ENCODE data around the gene FAM229B. TPM values are rescaled to one million over a fixed set of nuclear protein-coding genes. Genes with fewer than 3 reads are reported as not detected.
"Not testable (repeated sequence)": the region's sequence is repeated elsewhere in the genome, so short reads cannot be mapped to it uniquely, and the experiment has no call there.

FAM229B gene, protein sequence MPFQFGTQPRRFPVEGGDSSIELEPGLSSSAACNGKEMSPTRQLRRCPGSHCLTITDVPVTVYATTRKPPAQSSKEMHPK
- polyA plus RNA-seq (2014; cell fraction: cytosol; rRNA removed), result 17.2 and 36.2 TPM in 2 replicates
- 28.9 and 37.8 TPM in 2 replicates for polyA plus RNA-seq (2014; cell fraction: nucleus; rRNA removed)

GRCh38 chr6:112087136-112087911 lies at the start of gene FAM229B, which contains the start of gene TUBE1:
FAM229B (plus strand) TSS chr6:112087591; CDS start chr6:112099284, 11,693 bp downstream.
TUBE1 (minus strand) TSS chr6:112087482; CDS start chr6:112087434, 48 bp downstream.
- peak; percentile 97 for DNase-seq (ENCODE audit: low spot score)

GRCh38 chr6:112037783-112038216 lies 49.6 kb upstream of the FAM229B start:
- no peak for DNase-seq (ENCODE audit: low spot score)

DNA sequence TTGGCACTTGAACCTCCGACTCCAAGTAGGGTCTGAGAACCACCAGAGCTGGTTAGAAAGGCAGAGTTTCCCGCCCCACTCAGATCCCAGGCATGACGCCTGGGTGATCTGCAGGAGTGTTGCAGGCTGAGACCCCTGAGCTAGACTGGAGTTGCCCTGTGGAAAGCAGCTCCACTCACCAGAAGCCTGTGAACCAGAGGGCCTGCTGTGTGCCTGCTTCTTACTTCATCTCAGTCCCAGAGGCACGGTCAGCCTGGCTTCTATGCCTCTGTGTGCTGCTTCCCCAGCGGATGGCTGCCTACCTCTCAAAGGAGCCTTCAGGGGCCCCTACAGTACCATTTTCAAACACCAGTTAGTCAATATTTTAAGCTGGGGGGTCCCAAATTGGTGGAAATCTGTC lies 49.1 kb upstream of the FAM229B start:
- peak; percentile 42 for DNase-seq (ENCODE audit: low spot score)

GRCh38 chr6:112038756-112039430 lies 48.5 kb upstream of the FAM229B start:
- DNase-seq (ENCODE audit: low spot score), result no peak

GRCh38 chr6:112039431-112039770 lies 48.0 kb upstream of the FAM229B start:
- no peak for DNase-seq (ENCODE audit: low spot score)

- no peak for DNase-seq (ENCODE audit: low spot score)
Measured at GRCh38 chr6:112040956-112041355, 46.4 kb upstream of the FAM229B start.

DNA sequence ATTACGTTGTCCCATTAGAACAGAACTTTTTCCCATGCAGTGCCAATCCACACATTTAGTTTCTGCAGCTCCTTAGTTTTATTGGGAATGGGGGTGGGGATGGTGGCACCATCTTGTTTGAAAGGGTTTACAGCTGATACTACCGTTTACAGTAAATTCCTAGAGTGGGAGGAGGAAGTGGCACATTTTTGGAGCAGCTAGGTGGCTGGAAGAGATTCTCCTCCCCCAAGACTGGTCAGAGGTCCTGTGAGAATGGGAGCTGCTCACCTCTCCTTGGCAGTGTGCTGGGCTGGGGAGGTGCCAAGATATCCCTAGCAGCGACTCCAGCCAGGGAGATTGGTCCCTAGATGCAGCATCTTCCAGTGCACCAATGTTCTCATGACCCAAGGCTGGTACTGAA lies 45.9 kb upstream of the FAM229B start:
- DNase-seq (ENCODE audit: low spot score), result no peak

- peak; percentile 94 for DNase-seq (ENCODE audit: low spot score)
Measured at GRCh38 chr6:112043032-112044007, 44.1 kb upstream of the FAM229B start.

DNA sequence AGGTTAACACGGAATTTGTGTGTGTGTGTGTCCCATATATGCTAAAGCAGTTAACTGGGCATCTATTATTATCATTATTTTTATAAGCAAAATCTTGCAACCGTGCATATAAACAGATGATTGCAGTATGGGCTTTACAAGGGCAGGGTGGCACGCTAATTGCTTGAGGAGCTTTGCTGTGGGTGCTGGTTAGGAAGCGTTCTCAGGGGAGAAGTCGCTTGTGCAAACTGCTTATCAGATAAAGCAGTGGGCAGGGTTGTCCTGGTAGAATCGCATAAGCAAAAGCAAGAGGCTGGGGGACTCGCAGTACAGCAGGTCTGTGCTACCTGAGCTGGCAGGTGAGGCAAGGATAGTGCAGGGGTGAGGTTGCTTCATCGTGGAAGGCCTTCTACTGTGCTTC lies 43.2 kb upstream of the FAM229B start:
- DNase-seq (ENCODE audit: low spot score), result no peak

DNA sequence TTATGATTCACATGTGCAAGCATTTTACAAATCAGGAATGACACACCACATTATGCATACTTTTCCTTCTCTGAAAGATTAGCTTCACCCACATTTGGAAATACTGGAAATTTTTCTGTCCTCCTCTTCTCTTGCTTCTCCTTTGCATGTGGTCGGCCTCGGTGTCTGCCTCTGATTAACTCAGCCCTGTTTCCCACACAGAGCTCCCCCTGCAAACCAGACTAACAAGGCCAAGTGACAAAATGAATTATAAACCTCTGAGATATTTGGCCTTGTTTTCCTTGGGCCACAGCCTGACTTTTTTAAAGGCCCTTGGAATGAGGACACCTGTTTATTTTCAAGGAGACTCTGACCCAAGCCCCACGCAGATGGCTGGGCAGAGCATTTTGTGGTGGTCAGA lies 42.5 kb upstream of the FAM229B start:
- DNase-seq (ENCODE audit: low spot score), result peak; percentile 47

GRCh38 chr6:112047523-112047922 lies 39.9 kb upstream of the FAM229B start:
- not testable (repeated sequence) for DNase-seq (ENCODE audit: low spot score)

DNA sequence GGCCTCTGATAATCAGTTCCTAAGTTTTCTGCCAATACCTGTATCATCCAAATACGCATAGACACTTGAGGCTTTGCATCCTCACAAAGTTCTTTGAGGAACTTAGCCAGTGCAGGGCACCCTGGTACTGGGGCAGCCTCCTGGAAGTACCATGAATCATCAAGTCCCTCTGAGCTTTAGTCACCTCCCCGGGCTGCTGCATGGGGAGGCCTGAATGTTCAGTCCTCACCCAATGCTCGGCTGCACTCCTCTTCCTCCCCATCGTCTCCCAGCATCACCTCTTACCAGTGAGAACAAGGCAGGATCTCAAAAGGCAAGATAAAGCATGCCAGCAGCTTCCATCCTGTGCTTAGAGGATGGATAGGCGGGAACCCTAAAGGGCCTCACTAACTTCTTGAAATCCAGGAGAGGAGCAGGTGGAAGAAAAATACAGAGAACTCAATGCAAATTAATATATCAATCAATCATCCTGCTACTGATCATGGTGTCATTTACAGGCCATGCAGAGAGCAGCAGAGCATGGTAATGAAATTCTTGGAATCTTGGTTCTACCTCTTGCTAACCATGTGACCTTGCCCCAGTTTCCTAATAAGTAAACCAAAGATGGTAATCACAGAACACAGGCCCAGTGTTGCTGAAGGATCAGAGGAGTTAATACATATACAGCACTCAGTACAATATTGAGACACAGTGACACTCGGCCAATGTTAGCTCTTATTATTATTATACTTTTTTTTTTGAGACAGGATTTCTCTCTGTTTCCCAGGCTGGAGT lies 38.2 kb upstream of the FAM229B start:
- peak; percentile 70 for DNase-seq (ENCODE audit: low spot score)

DNA sequence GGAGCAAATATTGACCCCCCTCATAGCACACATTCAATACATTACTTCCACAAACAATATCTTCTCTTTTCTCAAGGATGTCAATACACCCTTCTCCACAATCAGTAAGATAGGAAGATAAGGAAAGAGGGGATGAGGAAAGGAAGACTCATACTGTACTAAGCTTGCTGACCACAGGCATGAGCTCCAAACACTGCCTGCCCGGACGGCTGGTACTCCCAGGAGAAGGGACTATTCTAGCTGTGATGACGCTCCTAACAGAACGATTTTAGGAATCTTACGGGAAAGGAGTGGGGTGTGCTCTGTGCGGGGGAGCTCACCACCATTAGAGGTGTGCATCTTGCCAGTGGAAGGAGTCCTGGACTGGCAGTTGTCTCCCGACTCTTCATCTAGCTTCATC lies 37.4 kb upstream of the FAM229B start:
- no peak for DNase-seq (ENCODE audit: low spot score)

- no peak for DNase-seq (ENCODE audit: low spot score)
Measured at GRCh38 chr6:112050429-112050828, 37.0 kb upstream of the FAM229B start.

GRCh38 chr6:112051251-112051740 lies 36.1 kb upstream of the FAM229B start:
- DNase-seq (ENCODE audit: low spot score), result peak; percentile 96

GRCh38 chr6:112054001-112054400 lies 33.4 kb upstream of the FAM229B start, which contains the start of gene CCN6:
CCN6 (plus strand) TSS chr6:112054104; CDS start chr6:112054358, 254 bp downstream.
- no peak for DNase-seq (ENCODE audit: low spot score)

- DNase-seq (ENCODE audit: low spot score), result no peak
Measured at GRCh38 chr6:112054555-112055190, 32.7 kb upstream of the FAM229B start.

DNA sequence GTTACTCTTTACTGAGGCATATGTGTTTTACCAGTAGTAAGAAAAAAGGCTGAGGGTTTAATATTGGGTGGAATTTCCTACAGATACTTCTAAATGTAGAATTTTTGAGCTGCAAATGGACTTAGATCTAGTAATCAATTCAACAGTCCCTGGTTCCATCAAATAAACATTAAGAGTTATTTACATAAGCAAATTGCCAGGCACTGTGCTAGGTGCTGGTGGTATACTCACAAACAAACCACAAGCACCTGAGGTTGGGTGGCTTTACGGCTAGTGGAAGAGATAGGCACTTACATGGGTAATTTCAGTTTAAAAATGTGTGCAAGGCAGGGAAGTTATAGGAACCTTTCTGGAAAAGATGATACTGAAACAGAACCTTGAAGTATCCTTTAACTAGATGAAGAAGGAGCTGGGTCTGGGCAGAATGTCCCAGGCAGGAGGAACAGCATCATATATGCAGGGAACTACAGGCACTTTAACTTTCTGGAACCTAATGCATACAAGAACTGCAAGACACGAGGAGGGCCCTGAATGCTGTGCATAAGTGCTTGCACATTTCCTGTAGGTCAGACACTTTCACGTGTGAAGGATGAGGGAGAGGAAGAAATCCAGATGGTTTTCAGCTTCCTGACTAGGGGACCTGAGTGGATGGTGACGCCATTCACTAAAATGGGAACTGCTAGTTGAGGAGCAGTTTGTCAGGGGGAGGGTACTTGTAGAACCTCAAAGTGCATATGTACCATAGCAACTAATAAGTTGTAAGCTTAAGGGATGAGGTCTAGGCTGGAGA lies 29.0 kb upstream of the FAM229B start:
- no peak for DNase-seq (ENCODE audit: low spot score)

GRCh38 chr6:112061605-112062004 lies 25.8 kb upstream of the FAM229B start:
- no peak for DNase-seq (ENCODE audit: low spot score)

All from SK-N-DZ (cell line).